ENCODE data around the gene UNC119. TPM values are rescaled to one million over a fixed set of nuclear protein-coding genes. Genes with fewer than 3 reads are reported as not detected.

The UNC119 gene
- total and polyA plus RNA-seq, 2 of the 13 experiments (the other 11 are each of a cell fraction or from before 2014, with no cell fraction given): 10.4 to 63.1 TPM

DNA sequence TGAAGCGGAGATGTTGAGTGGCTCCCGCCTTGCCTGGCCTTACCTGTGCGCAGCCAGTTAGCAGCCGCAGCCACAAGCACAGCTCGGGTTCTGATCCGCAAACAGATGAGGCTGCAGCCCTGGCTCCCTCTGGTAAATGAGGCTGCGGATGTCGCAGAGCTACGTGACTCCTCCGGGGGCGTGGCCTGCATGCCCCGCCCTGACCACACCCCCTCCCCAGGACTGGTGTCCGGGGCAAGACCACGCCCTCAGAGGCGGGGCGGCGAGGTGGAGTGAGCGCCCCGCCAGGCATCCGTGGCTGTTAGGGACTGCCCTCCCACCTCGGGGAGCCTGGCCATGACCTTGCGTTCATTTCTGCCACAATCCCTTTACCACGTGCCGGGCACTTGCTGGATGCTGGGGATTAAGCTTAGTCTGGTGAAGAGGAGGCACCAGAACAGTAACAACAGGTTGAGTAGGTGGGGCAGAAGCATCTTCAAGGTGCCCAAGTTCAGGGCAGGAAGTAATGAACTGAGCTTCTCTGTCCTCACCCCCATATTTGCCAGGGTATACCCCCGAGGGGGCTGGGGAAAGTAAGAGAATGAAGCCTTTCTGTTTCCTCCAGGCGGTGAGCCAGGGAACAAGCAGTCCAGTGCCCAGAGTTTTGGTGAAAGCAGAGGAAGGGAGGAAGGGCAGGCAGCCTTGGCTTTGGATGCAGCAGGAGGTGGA lies 24.5 kb upstream of the UNC119 start, which contains the start of gene ALDOC (continued):
- TF ChIP-seq REPIN1 (CRISPR knock-in tag; IDR thresholded peaks at IDR 0.05; ENCODE audit: borderline replicate concordance, low read depth) (no peak), POLR2G (IDR thresholded peaks at IDR 0.05; ENCODE audit: low read depth, low read length) (peak; percentile 68; the same call in 1 of the 2 replicates), NFYC (CRISPR knock-in tag; IDR thresholded peaks at IDR 0.05) (peak; percentile 65), TEAD2 (CRISPR knock-in tag; IDR thresholded peaks at IDR 0.05) (no peak; the same call in 1 of the 2 replicates), ZNF282 (IDR thresholded peaks at IDR 0.05; ENCODE audit: partially characterized antibody) (no peak), GATAD1 (CRISPR knock-in tag; IDR thresholded peaks at IDR 0.05) (peak; percentile 65; the same call in 1 of the 2 replicates), ZNF136 (CRISPR knock-in tag; IDR thresholded peaks at IDR 0.05; ENCODE audit: low read depth) (no peak), RNF2 (conservative IDR thresholded peaks at IDR 0.05; ENCODE audit: low read depth) (peak; percentile 75; the same call in 1 of the 2 replicates), HDAC2 (CRISPR knock-in tag; IDR thresholded peaks at IDR 0.05) (peak; percentile 70), TMF1 (CRISPR knock-in tag; IDR thresholded peaks at IDR 0.05; ENCODE audit: low read depth) (no peak), ELF3 (CRISPR knock-in tag; IDR thresholded peaks at IDR 0.05) (peak; percentile 67), CEBPB (IDR thresholded peaks at IDR 0.05; ENCODE audit: borderline replicate concordance, low read depth, low read length) (no peak)
- TF ChIP-seq, protein P1, sequence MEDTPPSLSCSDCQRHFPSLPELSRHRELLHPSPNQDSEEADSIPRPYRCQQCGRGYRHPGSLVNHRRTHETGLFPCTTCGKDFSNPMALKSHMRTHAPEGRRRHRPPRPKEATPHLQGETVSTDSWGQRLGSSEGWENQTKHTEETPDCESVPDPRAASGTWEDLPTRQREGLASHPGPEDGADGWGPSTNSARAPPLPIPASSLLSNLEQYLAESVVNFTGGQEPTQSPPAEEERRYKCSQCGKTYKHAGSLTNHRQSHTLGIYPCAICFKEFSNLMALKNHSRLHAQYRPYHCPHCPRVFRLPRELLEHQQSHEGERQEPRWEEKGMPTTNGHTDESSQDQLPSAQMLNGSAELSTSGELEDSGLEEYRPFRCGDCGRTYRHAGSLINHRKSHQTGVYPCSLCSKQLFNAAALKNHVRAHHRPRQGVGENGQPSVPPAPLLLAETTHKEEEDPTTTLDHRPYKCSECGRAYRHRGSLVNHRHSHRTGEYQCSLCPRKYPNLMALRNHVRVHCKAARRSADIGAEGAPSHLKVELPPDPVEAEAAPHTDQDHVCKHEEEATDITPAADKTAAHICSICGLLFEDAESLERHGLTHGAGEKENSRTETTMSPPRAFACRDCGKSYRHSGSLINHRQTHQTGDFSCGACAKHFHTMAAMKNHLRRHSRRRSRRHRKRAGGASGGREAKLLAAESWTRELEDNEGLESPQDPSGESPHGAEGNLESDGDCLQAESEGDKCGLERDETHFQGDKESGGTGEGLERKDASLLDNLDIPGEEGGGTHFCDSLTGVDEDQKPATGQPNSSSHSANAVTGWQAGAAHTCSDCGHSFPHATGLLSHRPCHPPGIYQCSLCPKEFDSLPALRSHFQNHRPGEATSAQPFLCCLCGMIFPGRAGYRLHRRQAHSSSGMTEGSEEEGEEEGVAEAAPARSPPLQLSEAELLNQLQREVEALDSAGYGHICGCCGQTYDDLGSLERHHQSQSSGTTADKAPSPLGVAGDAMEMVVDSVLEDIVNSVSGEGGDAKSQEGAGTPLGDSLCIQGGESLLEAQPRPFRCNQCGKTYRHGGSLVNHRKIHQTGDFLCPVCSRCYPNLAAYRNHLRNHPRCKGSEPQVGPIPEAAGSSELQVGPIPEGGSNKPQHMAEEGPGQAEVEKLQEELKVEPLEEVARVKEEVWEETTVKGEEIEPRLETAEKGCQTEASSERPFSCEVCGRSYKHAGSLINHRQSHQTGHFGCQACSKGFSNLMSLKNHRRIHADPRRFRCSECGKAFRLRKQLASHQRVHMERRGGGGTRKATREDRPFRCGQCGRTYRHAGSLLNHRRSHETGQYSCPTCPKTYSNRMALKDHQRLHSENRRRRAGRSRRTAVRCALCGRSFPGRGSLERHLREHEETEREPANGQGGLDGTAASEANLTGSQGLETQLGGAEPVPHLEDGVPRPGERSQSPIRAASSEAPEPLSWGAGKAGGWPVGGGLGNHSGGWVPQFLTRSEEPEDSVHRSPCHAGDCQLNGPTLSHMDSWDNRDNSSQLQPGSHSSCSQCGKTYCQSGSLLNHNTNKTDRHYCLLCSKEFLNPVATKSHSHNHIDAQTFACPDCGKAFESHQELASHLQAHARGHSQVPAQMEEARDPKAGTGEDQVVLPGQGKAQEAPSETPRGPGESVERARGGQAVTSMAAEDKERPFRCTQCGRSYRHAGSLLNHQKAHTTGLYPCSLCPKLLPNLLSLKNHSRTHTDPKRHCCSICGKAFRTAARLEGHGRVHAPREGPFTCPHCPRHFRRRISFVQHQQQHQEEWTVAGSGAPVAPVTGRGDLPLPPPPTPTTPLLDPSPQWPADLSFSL (CRISPR knock-in tag; IDR thresholded peaks at IDR 0.05): no peak
- TF ChIP-seq, protein P2, sequence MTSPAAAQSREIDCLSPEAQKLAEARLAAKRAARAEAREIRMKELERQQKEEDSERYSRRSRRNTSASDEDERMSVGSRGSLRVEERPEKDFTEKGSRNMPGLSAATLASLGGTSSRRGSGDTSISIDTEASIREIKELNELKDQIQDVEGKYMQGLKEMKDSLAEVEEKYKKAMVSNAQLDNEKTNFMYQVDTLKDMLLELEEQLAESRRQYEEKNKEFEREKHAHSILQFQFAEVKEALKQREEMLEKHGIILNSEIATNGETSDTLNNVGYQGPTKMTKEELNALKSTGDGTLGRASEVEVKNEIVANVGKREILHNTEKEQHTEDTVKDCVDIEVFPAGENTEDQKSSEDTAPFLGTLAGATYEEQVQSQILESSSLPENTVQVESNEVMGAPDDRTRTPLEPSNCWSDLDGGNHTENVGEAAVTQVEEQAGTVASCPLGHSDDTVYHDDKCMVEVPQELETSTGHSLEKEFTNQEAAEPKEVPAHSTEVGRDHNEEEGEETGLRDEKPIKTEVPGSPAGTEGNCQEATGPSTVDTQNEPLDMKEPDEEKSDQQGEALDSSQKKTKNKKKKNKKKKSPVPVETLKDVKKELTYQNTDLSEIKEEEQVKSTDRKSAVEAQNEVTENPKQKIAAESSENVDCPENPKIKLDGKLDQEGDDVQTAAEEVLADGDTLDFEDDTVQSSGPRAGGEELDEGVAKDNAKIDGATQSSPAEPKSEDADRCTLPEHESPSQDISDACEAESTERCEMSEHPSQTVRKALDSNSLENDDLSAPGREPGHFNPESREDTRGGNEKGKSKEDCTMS (CRISPR knock-in tag; conservative IDR thresholded peaks at IDR 0.05): 0 out of 2 replicates have a peak, but pooled peaks have one; percentile 28
- TF ChIP-seq, protein P3, sequence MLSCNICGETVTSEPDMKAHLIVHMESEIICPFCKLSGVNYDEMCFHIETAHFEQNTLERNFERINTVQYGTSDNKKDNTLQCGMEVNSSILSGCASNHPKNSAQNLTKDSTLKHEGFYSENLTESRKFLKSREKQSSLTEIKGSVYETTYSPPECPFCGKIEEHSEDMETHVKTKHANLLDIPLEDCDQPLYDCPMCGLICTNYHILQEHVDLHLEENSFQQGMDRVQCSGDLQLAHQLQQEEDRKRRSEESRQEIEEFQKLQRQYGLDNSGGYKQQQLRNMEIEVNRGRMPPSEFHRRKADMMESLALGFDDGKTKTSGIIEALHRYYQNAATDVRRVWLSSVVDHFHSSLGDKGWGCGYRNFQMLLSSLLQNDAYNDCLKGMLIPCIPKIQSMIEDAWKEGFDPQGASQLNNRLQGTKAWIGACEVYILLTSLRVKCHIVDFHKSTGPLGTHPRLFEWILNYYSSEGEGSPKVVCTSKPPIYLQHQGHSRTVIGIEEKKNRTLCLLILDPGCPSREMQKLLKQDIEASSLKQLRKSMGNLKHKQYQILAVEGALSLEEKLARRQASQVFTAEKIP (CRISPR knock-in tag; IDR thresholded peaks at IDR 0.05; ENCODE audit: borderline replicate concordance): no peak
- TF ChIP-seq, protein P4, sequence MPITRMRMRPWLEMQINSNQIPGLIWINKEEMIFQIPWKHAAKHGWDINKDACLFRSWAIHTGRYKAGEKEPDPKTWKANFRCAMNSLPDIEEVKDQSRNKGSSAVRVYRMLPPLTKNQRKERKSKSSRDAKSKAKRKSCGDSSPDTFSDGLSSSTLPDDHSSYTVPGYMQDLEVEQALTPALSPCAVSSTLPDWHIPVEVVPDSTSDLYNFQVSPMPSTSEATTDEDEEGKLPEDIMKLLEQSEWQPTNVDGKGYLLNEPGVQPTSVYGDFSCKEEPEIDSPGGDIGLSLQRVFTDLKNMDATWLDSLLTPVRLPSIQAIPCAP (CRISPR knock-in tag; IDR thresholded peaks at IDR 0.05; ENCODE audit: low read depth): no peak
- TF ChIP-seq, protein P5, sequence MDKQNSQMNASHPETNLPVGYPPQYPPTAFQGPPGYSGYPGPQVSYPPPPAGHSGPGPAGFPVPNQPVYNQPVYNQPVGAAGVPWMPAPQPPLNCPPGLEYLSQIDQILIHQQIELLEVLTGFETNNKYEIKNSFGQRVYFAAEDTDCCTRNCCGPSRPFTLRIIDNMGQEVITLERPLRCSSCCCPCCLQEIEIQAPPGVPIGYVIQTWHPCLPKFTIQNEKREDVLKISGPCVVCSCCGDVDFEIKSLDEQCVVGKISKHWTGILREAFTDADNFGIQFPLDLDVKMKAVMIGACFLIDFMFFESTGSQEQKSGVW (CRISPR knock-in tag; IDR thresholded peaks at IDR 0.05; ENCODE audit: borderline replicate concordance): no peak
